ENCODE measurements around the gene ZNF587B.

The ZNF587B gene

DNA sequence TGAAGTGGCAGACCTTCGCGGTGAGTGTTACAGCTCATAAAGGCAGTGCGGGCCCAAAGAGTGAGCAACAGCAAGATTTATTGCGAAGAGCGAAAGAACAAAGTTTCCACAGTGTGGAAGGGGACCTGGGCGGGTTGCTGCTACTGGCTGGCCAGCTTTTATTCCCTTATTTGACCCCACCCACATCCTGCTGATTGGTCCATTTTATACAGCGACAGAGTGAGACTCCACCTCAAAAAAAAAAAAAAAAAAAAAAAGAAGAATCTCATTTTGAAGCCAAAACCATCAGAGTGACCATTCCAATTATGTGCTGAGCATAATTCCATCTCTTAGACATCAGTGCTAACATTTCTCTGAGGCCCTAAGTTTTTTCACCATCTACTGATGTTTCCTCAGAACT, 13.4 kb upstream of the ZNF587B start:
- no peak for ATAC-seq
- TF ChIP-seq TOX (CRISPR knock-in tag; IDR thresholded peaks at IDR 0.05; ENCODE audit: borderline replicate concordance) (no peak), ZFP30 (CRISPR knock-in tag; IDR thresholded peaks at IDR 0.05) (no peak), GLIS3 (CRISPR knock-in tag; IDR thresholded peaks at IDR 0.05) (no peak), TSHZ2 (CRISPR knock-in tag; IDR thresholded peaks at IDR 0.05) (no peak), RARB (CRISPR knock-in tag; IDR thresholded peaks at IDR 0.05) (no peak), BACH2 (CRISPR knock-in tag; IDR thresholded peaks at IDR 0.05; ENCODE audit: borderline replicate concordance) (no peak), CSDC2 (CRISPR knock-in tag; IDR thresholded peaks at IDR 0.05) (no peak), ARNTL (CRISPR knock-in tag; IDR thresholded peaks at IDR 0.05; ENCODE audit: borderline replicate concordance, low read depth) (no peak), SNAI2 (CRISPR knock-in tag; IDR thresholded peaks at IDR 0.05) (no peak), ZFP3 (CRISPR knock-in tag; IDR thresholded peaks at IDR 0.05) (no peak), ESRRG (CRISPR knock-in tag; IDR thresholded peaks at IDR 0.05) (no peak)
- TF ChIP-seq, protein P1, sequence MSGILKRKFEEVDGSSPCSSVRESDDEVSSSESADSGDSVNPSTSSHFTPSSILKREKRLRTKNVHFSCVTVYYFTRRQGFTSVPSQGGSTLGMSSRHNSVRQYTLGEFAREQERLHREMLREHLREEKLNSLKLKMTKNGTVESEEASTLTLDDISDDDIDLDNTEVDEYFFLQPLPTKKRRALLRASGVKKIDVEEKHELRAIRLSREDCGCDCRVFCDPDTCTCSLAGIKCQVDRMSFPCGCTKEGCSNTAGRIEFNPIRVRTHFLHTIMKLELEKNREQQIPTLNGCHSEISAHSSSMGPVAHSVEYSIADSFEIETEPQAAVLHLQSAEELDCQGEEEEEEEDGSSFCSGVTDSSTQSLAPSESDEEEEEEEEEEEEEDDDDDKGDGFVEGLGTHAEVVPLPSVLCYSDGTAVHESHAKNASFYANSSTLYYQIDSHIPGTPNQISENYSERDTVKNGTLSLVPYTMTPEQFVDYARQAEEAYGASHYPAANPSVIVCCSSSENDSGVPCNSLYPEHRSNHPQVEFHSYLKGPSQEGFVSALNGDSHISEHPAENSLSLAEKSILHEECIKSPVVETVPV (CRISPR knock-in tag; IDR thresholded peaks at IDR 0.05), result no peak
- TF ChIP-seq, protein P2, sequence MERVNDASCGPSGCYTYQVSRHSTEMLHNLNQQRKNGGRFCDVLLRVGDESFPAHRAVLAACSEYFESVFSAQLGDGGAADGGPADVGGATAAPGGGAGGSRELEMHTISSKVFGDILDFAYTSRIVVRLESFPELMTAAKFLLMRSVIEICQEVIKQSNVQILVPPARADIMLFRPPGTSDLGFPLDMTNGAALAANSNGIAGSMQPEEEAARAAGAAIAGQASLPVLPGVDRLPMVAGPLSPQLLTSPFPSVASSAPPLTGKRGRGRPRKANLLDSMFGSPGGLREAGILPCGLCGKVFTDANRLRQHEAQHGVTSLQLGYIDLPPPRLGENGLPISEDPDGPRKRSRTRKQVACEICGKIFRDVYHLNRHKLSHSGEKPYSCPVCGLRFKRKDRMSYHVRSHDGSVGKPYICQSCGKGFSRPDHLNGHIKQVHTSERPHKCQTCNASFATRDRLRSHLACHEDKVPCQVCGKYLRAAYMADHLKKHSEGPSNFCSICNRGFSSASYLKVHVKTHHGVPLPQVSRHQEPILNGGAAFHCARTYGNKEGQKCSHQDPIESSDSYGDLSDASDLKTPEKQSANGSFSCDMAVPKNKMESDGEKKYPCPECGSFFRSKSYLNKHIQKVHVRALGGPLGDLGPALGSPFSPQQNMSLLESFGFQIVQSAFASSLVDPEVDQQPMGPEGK (CRISPR knock-in tag; IDR thresholded peaks at IDR 0.05; ENCODE audit: borderline replicate concordance), result no peak

GRCh38 chr19:57817976-57818375, 12.1 kb upstream of the ZNF587B start:
- ATAC-seq, result no peak

GRCh38 chr19:57818378-57818777, 11.7 kb upstream of the ZNF587B start:
- no peak for ATAC-seq

More at GRCh38 chr19:57817976-57818375, 12.1 kb upstream of the ZNF587B start:
- TF ChIP-seq, protein P2 (CRISPR knock-in tag; IDR thresholded peaks at IDR 0.05; ENCODE audit: borderline replicate concordance), result no peak
- no peak for TF ChIP-seq TCF4 (CRISPR knock-in tag; IDR thresholded peaks at IDR 0.05; ENCODE audit: borderline replicate concordance)
- no peak for TF ChIP-seq ZNF8 (CRISPR knock-in tag; IDR thresholded peaks at IDR 0.05)
- no peak for TF ChIP-seq ESRRG (CRISPR knock-in tag; IDR thresholded peaks at IDR 0.05)
- no peak for TF ChIP-seq ZNF565 (CRISPR knock-in tag; conservative IDR thresholded peaks at IDR 0.05; ENCODE audit: low read depth)
- TF ChIP-seq SNAI2 (CRISPR knock-in tag; IDR thresholded peaks at IDR 0.05), result no peak
- no peak for TF ChIP-seq GLIS3 (CRISPR knock-in tag; IDR thresholded peaks at IDR 0.05)

More at GRCh38 chr19:57818378-57818777, 11.7 kb upstream of the ZNF587B start:
- TF ChIP-seq POU6F1 (CRISPR knock-in tag; IDR thresholded peaks at IDR 0.05; ENCODE audit: borderline replicate concordance, low read depth), result no peak
- no peak for TF ChIP-seq TOX (CRISPR knock-in tag; IDR thresholded peaks at IDR 0.05; ENCODE audit: borderline replicate concordance)
- TF ChIP-seq CREB5 (CRISPR knock-in tag; IDR thresholded peaks at IDR 0.05; ENCODE audit: low read depth), result no peak
- no peak for TF ChIP-seq GLIS3 (CRISPR knock-in tag; IDR thresholded peaks at IDR 0.05)
- no peak for TF ChIP-seq RARB (CRISPR knock-in tag; IDR thresholded peaks at IDR 0.05)
- TF ChIP-seq ARNTL (CRISPR knock-in tag; IDR thresholded peaks at IDR 0.05; ENCODE audit: borderline replicate concordance, low read depth), result no peak
- no peak for TF ChIP-seq ZC3H10 (CRISPR knock-in tag; IDR thresholded peaks at IDR 0.05)
- TF ChIP-seq, protein P2 (CRISPR knock-in tag; IDR thresholded peaks at IDR 0.05; ENCODE audit: borderline replicate concordance), result no peak
- no peak for TF ChIP-seq BACH2 (CRISPR knock-in tag; IDR thresholded peaks at IDR 0.05; ENCODE audit: borderline replicate concordance)
- TF ChIP-seq ZFP3 (CRISPR knock-in tag; IDR thresholded peaks at IDR 0.05), result no peak
- no peak for TF ChIP-seq ESRRG (CRISPR knock-in tag; IDR thresholded peaks at IDR 0.05)
- TF ChIP-seq ISL1 (CRISPR knock-in tag; IDR thresholded peaks at IDR 0.05), result no peak
- TF ChIP-seq CSDC2 (CRISPR knock-in tag; IDR thresholded peaks at IDR 0.05), result no peak
- TF ChIP-seq ZFP30 (CRISPR knock-in tag; IDR thresholded peaks at IDR 0.05), result no peak
- TF ChIP-seq, protein P1 (CRISPR knock-in tag; IDR thresholded peaks at IDR 0.05), result no peak
- no peak for TF ChIP-seq PPARA (CRISPR knock-in tag; IDR thresholded peaks at IDR 0.05; ENCODE audit: borderline replicate concordance)
- no peak for TF ChIP-seq ZNF70 (CRISPR knock-in tag; IDR thresholded peaks at IDR 0.05)

All from SK-N-SH treated with all-trans-retinoic acid at 6 μM for 48 hours (cell line).